Smooth muscle cell (in vitro differentiated cells): Measurements from ENCODE around the gene ZNF547. TPM values are rescaled to one million over a fixed set of nuclear protein-coding genes. Genes with fewer than 3 reads are reported as not detected.

Experiments
- DNase-seq: peaks from one replicate; lab custom pipeline; 2025; ENCODE audit not compliant: unreplicated experiment; lab: John Stamatoyannopoulos, UW
- H2AFZ ChIP-seq: fragments of 200-600 bp; sonication (generic); 2 replicates; pipeline ENCODE4 v1.6.0; 2016; ENCODE audit warnings: antibody characterized with exemption, low read depth, mild to moderate bottlenecking
- H3F3A ChIP-seq: fragments of 200-600 bp; sonication (generic); 2 replicates; pipeline ENCODE4 v1.6.0; 2017; ENCODE audit warnings: antibody characterized with exemption, low read depth
- H3K27ac ChIP-seq: fragments of 200-600 bp; sonication (generic); 2 replicates; pipeline ENCODE4 v1.5.1; 2016; ENCODE audit warnings: low read depth, mild to moderate bottlenecking
- H3K27me3 ChIP-seq: fragments of 200-600 bp; sonication (generic); 2 replicates; pipeline ENCODE4 v1.6.1; 2016; ENCODE audit warnings: low read depth, mild to moderate bottlenecking
- H3K36me3 ChIP-seq: fragments of 200-600 bp; sonication (generic); 2 replicates; pipeline ENCODE4 v1.5.1; 2016; ENCODE audit warnings: low read depth
- H3K4me1 ChIP-seq: fragments of 200-600 bp; sonication (generic); 2 replicates; pipeline ENCODE4 v1.5.1; 2016; ENCODE audit warnings: low read depth
- H3K4me2 ChIP-seq: fragments of 200-600 bp; sonication (generic); 2 replicates; pipeline ENCODE4 v1.6.0; 2016; ENCODE audit warnings: mild to moderate bottlenecking
- H3K4me3 ChIP-seq: fragments of 200-600 bp; sonication (generic); 2 replicates; pipeline ENCODE4 v1.5.1; 2016; ENCODE audit warnings: mild to moderate bottlenecking
- H3K79me2 ChIP-seq: fragments of 200-600 bp; sonication (generic); 2 replicates; pipeline ENCODE4 v1.6.0; 2016; ENCODE audit warnings: low read depth, mild to moderate bottlenecking
- H3K9ac ChIP-seq: fragments of 200-600 bp; sonication (generic); 2 replicates; pipeline ENCODE4 v1.6.0; 2016; ENCODE audit warnings: low read depth
- H3K9me3 ChIP-seq: fragments of 200-600 bp; sonication (generic); replicated peaks from 2 replicates; pipeline ENCODE4 v1.5.1; 2016; ENCODE audit warnings: low read depth
- H4K20me1 ChIP-seq: fragments of 200-600 bp; sonication (generic); 2 replicates; pipeline ENCODE4 v1.6.0; 2016; ENCODE audit warnings: low read depth
- CTCF ChIP-seq: fragments of 200-600 bp; sonication (generic); IDR thresholded peaks from 2 replicates; pipeline ENCODE4 v1.5.1; 2017; ENCODE audit warnings: borderline replicate concordance, mild to moderate bottlenecking, antibody characterized with exemption; ENCODE audit not compliant: insufficient read depth, poor library complexity, severe bottlenecking
- WGBS: methylation state at CpG from one replicate; pipeline ENCODE4 v1.1.7; 2016; ENCODE audit warnings: low lambda C conversion rate; 5-methylcytosine and 5-hydroxymethylcytosine counted together
- polyA plus RNA-seq: library from polyadenylated mRNA; unstranded; fragments of >200 nt; fragmentation: Nextera tagmentation; extraction: Ambion mirVana; gene quantifications from 2 replicates; pipeline ENCODE4 v1.2.1, GENCODE V29; 2016
- total RNA-seq: library from RNA; depleted of rRNA; stranded (reverse); fragments of >200 nt; gene quantifications from 2 replicates; pipeline ENCODE4 v1.2.3, GENCODE V29; 2014

ZNF547 gene
- total and polyA plus RNA-seq, 2 experiments from 2014 or later = 0.71 to 4.9 TPM

GRCh38 chr19:57410877-57411671 is 47.7 kb downstream of the ZNF547 start, which contains the start of gene ZNF17:
ZNF17 (plus strand) TSS chr19:57411161; CDS start chr19:57413616, 2,455 bp downstream.
- WGBS = 2% methylated on average over 55 of the region's 55 CpGs
- Histone ChIP-seq H3K4me3 (peak within 1 kb of the TSS; percentile 96), H3K79me2 (peaks cover 41% of the 10 kb centered on the region), H3K9ac (peak within 1 kb of the TSS; percentile 80), H3K27ac (no peak within 1 kb of the TSS), H3F3A (no peaks in the 10 kb centered on the region), H2AFZ (peak within 1 kb of the TSS; percentile 87), H3K9me3 (no peaks in the 10 kb centered on the region), H3K27me3 (no peaks in the 10 kb centered on the region), H3K4me1 (peaks cover 5% of the 10 kb centered on the region), H3K4me2 (peak within 1 kb of the TSS; percentile 100), H4K20me1 (no peaks in the 10 kb centered on the region), H3K36me3 (no peaks in the 10 kb centered on the region)
- DNase-seq = peak; percentile 52
- no peak for TF ChIP-seq CTCF

- peaks cover 14% of the 10 kb centered on the region for H3K36me3 ChIP-seq
- no peak for DNase-seq
- H3K27ac ChIP-seq = no peak overlapping the region
- H3K4me2 ChIP-seq = no peak overlapping the region
- H3K4me1 ChIP-seq = no peaks in the 10 kb centered on the region
- H2AFZ ChIP-seq = no peak overlapping the region
- H3K9me3 ChIP-seq = no peaks in the 10 kb centered on the region
- H3F3A ChIP-seq = no peaks in the 10 kb centered on the region
- H3K27me3 ChIP-seq = no peaks in the 10 kb centered on the region
- WGBS = 99% methylated on average over 4 of the region's 4 CpGs
- no peak overlapping the region for H3K9ac ChIP-seq
- no peak overlapping the region for H3K4me3 ChIP-seq
- H4K20me1 ChIP-seq = no peaks in the 10 kb centered on the region
- H3K79me2 ChIP-seq = peaks cover 16% of the 10 kb centered on the region
- TF ChIP-seq CTCF = no peak
Measured at GRCh38 chr19:57419439-57419838, 56.1 kb downstream of the ZNF547 start.

GRCh38 chr19:57421037-57421436 is 57.7 kb downstream of the ZNF547 start:
- Histone ChIP-seq H3K4me3 (no peak overlapping the region), H3K9me3 (no peaks in the 10 kb centered on the region), H3K36me3 (peaks cover 14% of the 10 kb centered on the region), H3F3A (no peaks in the 10 kb centered on the region), H3K9ac (no peak overlapping the region), H3K27me3 (no peaks in the 10 kb centered on the region), H2AFZ (no peak overlapping the region), H3K79me2 (peaks cover 3% of the 10 kb centered on the region), H3K4me2 (no peak overlapping the region), H3K4me1 (no peaks in the 10 kb centered on the region), H3K27ac (no peak overlapping the region), H4K20me1 (no peaks in the 10 kb centered on the region)
- no peak for TF ChIP-seq CTCF
- DNase-seq = no peak
- WGBS = 100% methylated on average over 3 of the region's 3 CpGs

Other genes with a start within 250 kb of the ZNF547 start
- gene USP29, start 243.6 kb upstream of the ZNF547 start, total RNA-seq = not detected in 2 replicates
- gene USP29, start 243.6 kb upstream of the ZNF547 start, polyA plus RNA-seq = not detected in 2 replicates
- not detected in 2 replicates for gene ZIM3, start 218.3 kb upstream of the ZNF547 start, total RNA-seq
- not detected in 2 replicates for gene ZIM3, start 218.3 kb upstream of the ZNF547 start, polyA plus RNA-seq
- gene DUXA, start 196.1 kb upstream of the ZNF547 start, total RNA-seq = not detected in 2 replicates
- gene DUXA, start 196.1 kb upstream of the ZNF547 start, polyA plus RNA-seq = not detected in 2 replicates
- 21.6 and 26.0 TPM in 2 replicates for gene ZNF264, start 172.1 kb upstream of the ZNF547 start, total RNA-seq
- gene ZNF264, start 172.1 kb upstream of the ZNF547 start, polyA plus RNA-seq = 3.5 and 6.8 TPM in 2 replicates
- gene AURKC, start 132.5 kb upstream of the ZNF547 start, total RNA-seq = 1.7 and 2.8 TPM in 2 replicates
- gene AURKC, start 132.5 kb upstream of the ZNF547 start, polyA plus RNA-seq = 0.27 and 2.2 TPM in 2 replicates
- gene ZNF805, start 122.9 kb upstream of the ZNF547 start, total RNA-seq = 28.9 and 33.4 TPM in 2 replicates
- gene ZNF805, start 122.9 kb upstream of the ZNF547 start, polyA plus RNA-seq = 3.4 and 5.6 TPM in 2 replicates
- 85.2 and 103 TPM in 2 replicates for gene ZNF460, start 83.1 kb upstream of the ZNF547 start, total RNA-seq
- 1.7 and 3.5 TPM in 2 replicates for gene ZNF460, start 83.1 kb upstream of the ZNF547 start, polyA plus RNA-seq
- 5.1 and 7.5 TPM in 2 replicates for gene ZNF543, start 43.1 kb upstream of the ZNF547 start, total RNA-seq
- 1.1 and 1.4 TPM in 2 replicates for gene ZNF543, start 43.1 kb upstream of the ZNF547 start, polyA plus RNA-seq
- gene ZNF304, start 12.3 kb upstream of the ZNF547 start, total RNA-seq = 6.8 and 9.6 TPM in 2 replicates
- gene ZNF304, start 12.3 kb upstream of the ZNF547 start, polyA plus RNA-seq = 3.5 and 3.9 TPM in 2 replicates
- 25.4 and 34.4 TPM in 2 replicates for gene TRAPPC2B, start within 50 bp of the ZNF547 start, total RNA-seq
- 36.3 and 42.6 TPM in 2 replicates for gene TRAPPC2B, start within 50 bp of the ZNF547 start, polyA plus RNA-seq
- gene ZNF548, start 26.3 kb downstream of the ZNF547 start, total RNA-seq = 26.9 and 27.3 TPM in 2 replicates
- 12.3 and 13.1 TPM in 2 replicates for gene ZNF548, start 26.3 kb downstream of the ZNF547 start, polyA plus RNA-seq
- gene ZNF17, start 47.6 kb downstream of the ZNF547 start, total RNA-seq = 4.3 and 7.0 TPM in 2 replicates
- 0.95 and 3.1 TPM in 2 replicates for gene ZNF17, start 47.6 kb downstream of the ZNF547 start, polyA plus RNA-seq
- 4.0 and 9.4 TPM in 2 replicates for gene ZNF749, start 71.8 kb downstream of the ZNF547 start, total RNA-seq
- gene ZNF749, start 71.8 kb downstream of the ZNF547 start, polyA plus RNA-seq = 1.6 and 3.1 TPM in 2 replicates
- gene VN1R1, start 93.6 kb downstream of the ZNF547 start, total RNA-seq = 0.45 and 0.67 TPM in 2 replicates
- gene VN1R1, start 93.6 kb downstream of the ZNF547 start, polyA plus RNA-seq = 0.50 TPM in 1 of 2 replicates, not detected in the other
- gene ZNF772, start 114.0 kb downstream of the ZNF547 start, total RNA-seq = 8.2 and 11.2 TPM in 2 replicates
- gene ZNF772, start 114.0 kb downstream of the ZNF547 start, polyA plus RNA-seq = 1.4 and 2.1 TPM in 2 replicates
- gene ZNF419, start 124.2 kb downstream of the ZNF547 start, total RNA-seq = 11.5 and 20.5 TPM in 2 replicates
- 9.4 and 9.8 TPM in 2 replicates for gene ZNF419, start 124.2 kb downstream of the ZNF547 start, polyA plus RNA-seq
- 7.9 and 17.2 TPM in 2 replicates for gene ZNF773, start 136.4 kb downstream of the ZNF547 start, total RNA-seq
- 7.3 and 9.6 TPM in 2 replicates for gene ZNF773, start 136.4 kb downstream of the ZNF547 start, polyA plus RNA-seq
- gene ZNF549, start 163.8 kb downstream of the ZNF547 start, total RNA-seq = 7.0 TPM in 2 replicates
- 4.4 and 4.7 TPM in 2 replicates for gene ZNF549, start 163.8 kb downstream of the ZNF547 start, polyA plus RNA-seq
- 5.1 and 6.3 TPM in 2 replicates for gene ZNF550, start 196.3 kb downstream of the ZNF547 start, total RNA-seq
- gene ZNF550, start 196.3 kb downstream of the ZNF547 start, polyA plus RNA-seq = 3.6 and 5.9 TPM in 2 replicates
- gene ZNF416, start 215.4 kb downstream of the ZNF547 start, total RNA-seq = 5.4 and 6.6 TPM in 2 replicates
- gene ZNF416, start 215.4 kb downstream of the ZNF547 start, polyA plus RNA-seq = 3.6 TPM in 2 replicates
- gene ZIK1, start 220.6 kb downstream of the ZNF547 start, total RNA-seq = 6.5 and 9.1 TPM in 2 replicates
- gene ZIK1, start 220.6 kb downstream of the ZNF547 start, polyA plus RNA-seq = 4.6 and 6.6 TPM in 2 replicates
- 3.0 and 3.2 TPM in 2 replicates for gene ZNF530, start 236.3 kb downstream of the ZNF547 start, total RNA-seq
- 3.5 and 3.7 TPM in 2 replicates for gene ZNF530, start 236.3 kb downstream of the ZNF547 start, polyA plus RNA-seq